Tibial nerve (tissue), 3 donors: ENCODE measurements around the gene NKX2-4.

ENCODE experiments used
- CTCF ChIP-seq, 5 experiments: fragments of 200-600 bp in 3 of 5; fragments of 450-650 bp in 2 of 5; sonication (generic) in 3 of 5; IDR thresholded peaks; one replicate each; pipeline ENCODE4 v1.5.1; 2016 to 2019; ENCODE audit warnings: antibody characterized with exemption in 5 of 5, mild to moderate bottlenecking in 3 of 5, moderate library complexity in 2 of 5
- POLR2A ChIP-seq, 2 donors: fragments of 450-650 bp; IDR thresholded peaks; one replicate each; pipeline ENCODE4 v1.6.1; 2017; ENCODE audit warnings: antibody characterized with exemption in 2 of 2, mild to moderate bottlenecking in 2 of 2, moderate library complexity in 2 of 2

- TF ChIP-seq CTCF (IDR thresholded peaks at IDR 0.05) (no peak), POLR2A (IDR thresholded peaks at IDR 0.05) (no peak)
These were observed 25.3 kb downstream of the NKX2-4 start for GRCh38 chr20:21372016-21372415.
